ENCODE results near the gene CTCF. TPM values are rescaled to one million over a fixed set of nuclear protein-coding genes. Genes with fewer than 3 reads are reported as not detected.

The CTCF gene
- total RNA-seq, 1 donor from 2014 or later, result 25.9 TPM

- no peak for DNase-seq (ENCODE audit: low read depth)
- no peak for TF ChIP-seq CTCF (conservative IDR thresholded peaks at IDR 0.05; ENCODE audit: low read depth, low read length)
- no peak overlapping the region for H3K4me3 ChIP-seq (ENCODE audit: low read depth, low read length)
Measured at GRCh38 chr16:67655363-67655762, 93.0 kb downstream of the CTCF start.

- no peak overlapping the region for H3K4me3 ChIP-seq (ENCODE audit: low read depth, low read length)
- TF ChIP-seq CTCF (conservative IDR thresholded peaks at IDR 0.05; ENCODE audit: low read depth, low read length), result no peak
- DNase-seq (ENCODE audit: low read depth), result no peak
Measured at GRCh38 chr16:67656344-67657016, 94.2 kb downstream of the CTCF start.

GRCh38 chr16:67657017-67657608 lies 94.8 kb downstream of the CTCF start:
- no peak for DNase-seq (ENCODE audit: low read depth)
- TF ChIP-seq CTCF (conservative IDR thresholded peaks at IDR 0.05; ENCODE audit: low read depth, low read length), result no peak
- no peak overlapping the region for H3K4me3 ChIP-seq (ENCODE audit: low read depth, low read length)

- no peak for TF ChIP-seq CTCF (conservative IDR thresholded peaks at IDR 0.05; ENCODE audit: low read depth, low read length)
- DNase-seq (ENCODE audit: low read depth), result no peak
Measured at GRCh38 chr16:67657751-67658518, 95.6 kb downstream of the CTCF start.

GRCh38 chr16:67658849-67659674 lies 96.7 kb downstream of the CTCF start:
- peak overlapping the region; percentile 98 for H3K4me3 ChIP-seq (ENCODE audit: low read depth, low read length)
- TF ChIP-seq CTCF (conservative IDR thresholded peaks at IDR 0.05; ENCODE audit: low read depth, low read length), result no peak
- no peak for DNase-seq (ENCODE audit: low read depth)

More at GRCh38 chr16:67657751-67658518, 95.6 kb downstream of the CTCF start:
- H3K4me3 ChIP-seq (ENCODE audit: low read depth, low read length), result no peak overlapping the region

GRCh38 chr16:67659675-67660563 lies 97.6 kb downstream of the CTCF start, which contains the start of gene ACD:
TSS of gene ACD (minus strand) at chr16:67660260. CDS start at chr16:67660220, 40 bp downstream.
- DNase-seq (ENCODE audit: low read depth), result peak; percentile 33
- TF ChIP-seq CTCF (conservative IDR thresholded peaks at IDR 0.05; ENCODE audit: low read depth, low read length), result no peak
- H3K4me3 ChIP-seq (ENCODE audit: low read depth, low read length), result peak within 1 kb of the TSS; percentile 98

All from epithelial cell of proximal tubule (primary cell).